HG03520 (cell line): ENCODE results near the gene GPBAR1.
A peak's percentile ranks its signal among the peaks of the same experiment; 100 is the strongest.
"Not testable (repeated sequence)": the region's sequence is repeated elsewhere in the genome, so short reads cannot be mapped to it uniquely, and the experiment has no call there.

Source experiments
- ATAC-seq: cut with Tn5 transposase; IDR thresholded peaks from one replicate; pipeline ENCODE4 v1.9.1; 2021; ENCODE audit warnings: mild to moderate bottlenecking, moderate library complexity; ENCODE audit not compliant: unreplicated experiment

Gene GPBAR1

GRCh38 chr2:218266316-218266979, 5.6 kb downstream of the GPBAR1 start:
- ATAC-seq: no peak

GRCh38 chr2:218267259-218267658, 6.4 kb downstream of the GPBAR1 start:
- no peak for ATAC-seq

DNA sequence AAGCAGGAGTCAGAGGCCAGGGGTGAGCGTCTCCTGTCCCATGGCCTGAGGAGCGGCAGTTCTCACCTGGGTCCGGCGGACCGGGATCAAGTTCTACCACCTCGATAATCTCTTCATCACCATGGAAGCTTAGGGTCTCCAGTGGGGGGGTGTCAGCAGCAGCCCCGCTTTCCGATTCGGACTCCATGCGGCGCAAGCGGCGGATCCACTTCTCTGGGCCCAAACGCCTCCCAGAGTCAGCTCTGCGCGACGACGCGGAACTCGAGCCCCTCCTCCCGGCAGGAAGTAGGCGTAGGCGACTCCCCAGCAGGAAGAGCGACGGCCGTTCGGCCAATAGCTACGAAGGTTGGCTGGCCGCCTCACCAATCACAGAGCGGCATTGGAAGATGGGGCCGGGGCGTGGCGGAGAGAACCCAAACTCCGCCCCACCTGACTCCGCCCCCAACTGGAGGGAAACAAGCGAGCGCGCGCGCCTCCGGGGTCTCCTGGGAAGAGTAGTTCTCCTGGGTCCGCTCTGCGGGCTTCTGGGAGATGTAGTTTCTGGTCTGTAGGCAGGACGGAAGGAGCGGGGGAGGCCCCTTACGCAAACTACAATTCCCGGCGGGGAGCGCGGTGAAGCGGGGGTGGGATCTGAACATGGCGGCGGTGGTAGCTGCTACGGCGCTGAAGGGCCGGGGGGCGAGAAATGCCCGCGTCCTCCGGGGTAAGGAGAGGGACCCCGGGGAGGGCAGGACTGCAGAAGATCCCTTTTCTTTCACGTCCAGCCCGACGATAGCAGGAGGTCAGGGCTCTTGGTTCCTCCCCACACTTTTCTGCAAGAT, 9.3 kb downstream of the GPBAR1 start, which contains the start of the genes AAMP and PNKD:
Gene AAMP, minus strand, starts transcription at position 238 of the 821 bp plus-strand sequence. Its CDS starts 51 bp downstream, at position 187.
Gene PNKD, plus strand, starts transcription at position 620 of the 821 bp plus-strand sequence. Its CDS starts 17 bp downstream, at position 637.
- ATAC-seq: peak; percentile 90

GRCh38 chr2:218270721-218271486, 10.1 kb downstream of the GPBAR1 start:
- no peak for ATAC-seq

DNA sequence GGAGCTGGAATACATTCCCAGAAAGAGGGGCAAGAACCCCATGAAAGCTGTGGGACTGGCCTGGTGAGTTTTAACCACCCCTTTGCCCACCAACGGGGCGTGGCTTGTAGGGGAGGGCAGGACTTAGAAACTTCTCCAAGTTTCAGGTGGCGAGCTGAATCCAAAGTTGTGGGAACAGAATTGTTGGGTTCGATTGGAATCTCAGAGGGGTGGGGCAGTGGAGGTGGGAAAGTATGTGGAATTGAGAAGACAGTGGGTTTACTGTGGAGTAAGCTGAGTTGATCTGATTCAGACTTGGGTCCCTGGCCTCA, 10.6 kb downstream of the GPBAR1 start:
- no peak for ATAC-seq

DNA sequence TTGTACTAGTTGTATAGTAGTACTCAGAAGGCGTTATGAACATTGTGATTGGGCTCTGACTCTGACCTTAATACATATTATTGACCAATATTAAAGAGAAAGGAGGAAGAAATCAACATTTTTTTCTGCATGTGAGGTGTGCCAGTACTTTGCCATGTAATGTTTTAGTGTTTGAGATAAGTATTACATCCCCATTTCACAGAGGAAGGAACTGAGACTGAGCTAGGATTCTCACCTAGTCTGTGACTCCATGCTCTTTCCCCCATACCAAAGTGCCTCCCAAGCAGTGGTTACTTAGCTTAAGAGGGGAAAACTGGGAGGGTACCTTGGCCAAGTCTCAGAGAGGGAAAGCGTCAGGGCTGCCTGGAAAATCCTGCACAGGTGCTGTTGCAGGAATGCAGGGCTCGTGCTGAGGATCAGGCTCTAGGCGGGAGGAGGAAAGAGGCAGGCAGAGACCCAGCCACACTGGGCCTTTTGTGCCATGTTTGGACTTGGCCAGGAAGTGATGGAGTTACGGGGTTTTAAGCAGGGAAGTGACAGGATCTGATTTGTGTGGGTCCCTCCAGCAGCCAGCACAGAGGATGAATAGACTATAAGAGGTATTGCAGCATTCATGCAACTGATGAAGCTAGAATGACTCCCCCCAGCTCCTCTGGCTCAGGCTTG, 11.2 kb downstream of the GPBAR1 start:
- no peak for ATAC-seq

DNA sequence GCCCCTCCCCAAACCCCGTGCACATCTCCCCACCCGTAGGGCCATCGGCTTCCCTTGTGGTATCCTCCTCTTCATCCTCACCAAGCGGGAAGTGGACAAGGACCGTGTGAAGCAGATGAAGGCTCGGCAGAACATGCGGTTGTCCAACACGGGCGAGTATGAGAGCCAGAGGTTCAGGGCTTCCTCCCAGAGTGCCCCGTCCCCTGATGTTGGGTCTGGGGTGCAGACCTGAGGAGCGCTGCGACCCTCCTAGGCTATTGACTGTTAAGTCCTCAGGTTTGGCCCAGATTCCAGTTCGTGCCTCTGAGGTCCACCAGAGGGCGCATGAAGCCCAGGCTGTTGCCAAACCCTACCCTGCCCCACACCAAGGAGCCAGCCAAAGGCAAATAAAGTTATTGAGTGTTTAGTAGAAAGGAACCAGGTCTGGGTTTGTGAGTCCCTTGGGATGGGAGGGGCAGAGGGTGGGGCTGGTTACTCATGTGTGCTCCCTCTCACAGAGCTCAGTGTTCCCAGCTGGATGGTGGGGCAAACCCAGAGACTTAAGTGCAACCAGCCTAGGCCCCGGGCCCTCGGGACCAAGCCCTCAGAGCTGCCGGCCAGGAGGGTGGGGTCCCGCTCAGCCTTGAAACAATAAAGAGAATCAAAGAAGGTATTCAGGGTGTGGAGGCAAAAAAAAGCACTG, 11.9 kb downstream of the GPBAR1 start:
- no peak for ATAC-seq

GRCh38 chr2:218273214-218273907, 12.5 kb downstream of the GPBAR1 start:
- not testable (repeated sequence) for ATAC-seq

- no peak for ATAC-seq
Observed at GRCh38 chr2:218273908-218274249, 13.1 kb downstream of the GPBAR1 start.

DNA sequence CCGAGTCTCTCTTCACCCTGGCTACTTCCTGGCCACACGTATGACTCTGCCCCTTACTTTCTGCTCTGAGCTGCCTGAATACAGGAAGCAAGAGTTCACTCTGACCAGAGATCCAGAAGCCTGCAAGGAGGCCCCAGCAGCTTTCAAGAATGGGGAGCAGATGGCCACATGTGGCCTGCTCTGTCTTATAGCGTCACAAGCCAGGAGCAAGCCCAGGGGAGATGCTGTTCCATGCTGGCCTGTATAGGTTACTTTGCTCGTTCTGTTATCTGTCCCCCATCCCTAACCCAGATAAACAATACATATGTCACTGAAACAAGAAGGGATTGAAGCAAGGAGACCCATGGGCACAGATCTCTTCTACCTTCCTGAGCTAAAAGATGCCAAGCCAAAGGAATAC, 13.8 kb downstream of the GPBAR1 start:
- ATAC-seq: no peak

GRCh38 chr2:218275371-218276072, 14.7 kb downstream of the GPBAR1 start:
- ATAC-seq: no peak

DNA sequence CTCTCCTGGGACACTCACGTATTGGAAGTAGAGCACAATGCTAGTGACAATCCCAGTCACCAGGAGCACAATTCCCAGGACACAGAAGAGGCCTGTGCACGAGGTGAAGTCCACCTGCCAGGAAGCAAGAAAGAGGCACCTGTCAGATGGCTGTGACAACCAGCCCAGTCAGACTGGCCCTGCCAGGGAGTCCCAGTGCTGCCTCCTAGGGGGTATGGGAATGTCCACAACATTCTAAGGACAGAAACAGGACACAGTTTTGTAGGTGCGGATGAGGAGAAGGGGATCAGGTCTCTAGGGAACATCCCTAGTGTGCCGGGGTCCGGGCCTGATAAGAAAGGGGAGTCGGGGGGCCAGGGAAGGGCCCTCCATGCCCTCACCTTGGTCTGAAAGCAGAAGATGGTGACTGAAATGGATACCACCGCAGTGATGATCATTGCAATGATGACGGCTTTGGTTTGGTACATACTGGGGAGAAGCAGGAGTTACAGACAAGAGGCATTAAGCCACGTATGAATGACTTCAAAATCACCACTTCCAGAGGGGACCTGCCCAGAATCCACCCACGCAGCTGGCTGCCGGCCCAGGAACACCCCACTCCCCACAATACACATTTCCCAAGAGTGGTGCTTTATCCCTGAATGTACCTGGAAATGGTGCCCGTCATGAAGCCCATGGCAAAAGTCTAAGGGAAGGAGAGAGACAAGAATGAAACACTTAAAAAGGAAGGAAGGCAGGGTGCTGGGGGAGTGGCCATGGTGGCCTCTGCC, 16.4 kb downstream of the GPBAR1 start:
- no peak for ATAC-seq

DNA sequence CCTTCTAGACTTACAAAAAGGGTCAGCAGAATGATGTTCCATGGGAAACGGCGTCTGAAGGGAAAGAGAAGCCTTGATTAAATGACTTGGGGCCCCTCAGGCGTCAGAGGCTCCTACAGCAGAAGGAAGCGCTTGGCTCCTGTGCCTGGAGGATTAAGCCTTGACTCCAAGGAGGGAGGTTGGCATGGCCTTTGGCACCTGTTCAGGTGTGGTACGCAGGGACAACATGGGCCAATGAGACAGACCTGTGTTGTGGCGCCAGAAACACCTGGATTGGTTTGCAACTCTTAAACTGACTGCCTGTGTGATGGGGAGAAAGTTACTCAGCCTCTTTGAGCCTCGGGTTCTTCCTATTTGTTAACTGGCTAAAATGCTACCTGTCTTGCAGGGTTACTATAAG, 17.1 kb downstream of the GPBAR1 start:
- ATAC-seq: no peak

DNA sequence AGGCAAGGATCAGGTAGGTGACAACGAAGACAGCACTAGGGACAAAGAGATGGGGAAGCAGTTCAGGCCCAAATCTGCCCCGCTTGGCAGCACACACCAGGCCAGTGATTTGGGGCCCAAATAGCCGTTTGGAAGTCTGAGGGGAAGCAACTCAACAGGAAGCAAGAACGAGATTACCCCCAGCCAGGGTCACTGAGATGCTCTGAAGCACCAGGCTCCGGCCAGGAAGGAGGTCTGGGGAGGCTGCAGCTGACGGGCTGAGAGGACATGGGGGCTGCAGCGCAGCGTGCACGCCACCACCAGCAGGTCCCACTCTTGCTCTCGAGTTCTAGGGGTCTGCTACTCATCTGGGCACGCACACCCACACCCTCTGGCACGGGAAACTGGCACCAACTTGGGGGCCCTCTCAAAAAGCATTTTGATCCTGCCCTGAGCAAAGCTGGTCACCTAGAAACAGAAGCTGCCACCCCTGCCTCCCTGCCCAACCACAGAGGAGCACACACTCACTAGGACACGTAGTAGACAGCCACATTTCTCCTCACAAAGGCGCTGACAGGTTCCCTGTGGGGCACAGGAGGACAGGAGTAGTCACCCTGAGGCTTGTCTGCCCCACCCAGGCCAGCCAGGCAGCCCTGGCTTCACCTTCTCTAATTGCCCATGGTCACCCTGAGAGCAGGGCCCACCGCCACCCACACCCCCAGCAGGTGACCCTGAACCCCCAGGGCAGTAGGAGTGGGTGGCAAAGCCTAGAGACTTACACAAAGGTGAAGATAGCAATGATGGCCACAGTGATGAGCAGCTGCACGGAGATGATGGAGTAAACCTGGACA, 17.9 kb downstream of the GPBAR1 start:
- ATAC-seq: no peak

GRCh38 chr2:218280260-218280870, 19.6 kb downstream of the GPBAR1 start:
- no peak for ATAC-seq

GRCh38 chr2:218281449-218281848, 20.6 kb downstream of the GPBAR1 start:
- ATAC-seq: no peak
